SJSA1 (cell line): ENCODE results near the gene TEDC2. TPM values are rescaled to one million over a fixed set of nuclear protein-coding genes. Genes with fewer than 3 reads are reported as not detected.
A peak's percentile ranks its signal among the peaks of the same experiment; 100 is the strongest.

ENCODE experiments used
- DNase-seq, 2 experiments: peaks; one replicate each; pipeline ENCODE4 v3.0.0-alpha.2; 2015 to 2020; ENCODE audit warnings: low spot score in 2 of 2, low read depth in 1 of 2
- H3K27ac ChIP-seq: fragments of 250-450 bp; sonication (Bioruptor Pico); 2 replicates; pipeline ENCODE4 v1.5.1; 2020; ENCODE audit warnings: mild to moderate bottlenecking, moderate library complexity
- H3K27me3 ChIP-seq: fragments of 250-450 bp; sonication (Bioruptor Pico); replicated peaks from 2 replicates; pipeline ENCODE4 v1.5.1; 2020; ENCODE audit warnings: mild to moderate bottlenecking, moderate library complexity
- H3K36me3 ChIP-seq: fragments of 250-450 bp; sonication (Bioruptor Pico); 2 replicates; pipeline ENCODE4 v1.5.1; 2020; ENCODE audit warnings: mild to moderate bottlenecking
- H3K4me1 ChIP-seq: fragments of 250-450 bp; sonication (Bioruptor Pico); replicated peaks from 2 replicates; pipeline ENCODE4 v1.6.1; 2021; ENCODE audit warnings: mild to moderate bottlenecking
- H3K4me3 ChIP-seq: fragments of 250-450 bp; sonication (Bioruptor Pico); 2 replicates; pipeline ENCODE4 v1.5.1; 2020; ENCODE audit warnings: mild to moderate bottlenecking
- H3K9me3 ChIP-seq: fragments of 250-450 bp; sonication (Bioruptor Pico); replicated peaks from 2 replicates; pipeline ENCODE4 v1.5.1; 2020; ENCODE audit warnings: mild to moderate bottlenecking
- total RNA-seq: library from RNA; depleted of rRNA; stranded (reverse); fragments of >200 nt; shearing (Covaris generic); gene quantifications from 2 replicates; pipeline ENCODE4 v1.2.3, GENCODE V29; 2014

Gene TEDC2
- total RNA-seq, 1 experiment from 2014 or later: 36.3 TPM

- H3K36me3 ChIP-seq: peaks cover 23% of the 10 kb centered on the region
- H3K27ac ChIP-seq: peak overlapping the region; percentile 66
- DNase-seq: no peak
- 0 out of 2 replicates have a peak, but pooled peaks cover 3% of the 10 kb centered on the region for H3K27me3 ChIP-seq
- no peak overlapping the region; the same call in 1 of the 2 replicates for H3K4me3 ChIP-seq
- no peaks in the 10 kb centered on the region for H3K9me3 ChIP-seq
- H3K4me1 ChIP-seq: peaks cover 56% of the 10 kb centered on the region
Observed at GRCh38 chr16:2466667-2467527, 7.0 kb downstream of the TEDC2 start.

GRCh38 chr16:2467528-2468232 is 7.8 kb downstream of the TEDC2 start:
- peak; percentile 58 to 89 for DNase-seq
- H3K36me3 ChIP-seq: peaks cover 15% of the 10 kb centered on the region
- H3K4me3 ChIP-seq: peak overlapping the region; percentile 41
- peaks cover 60% of the 10 kb centered on the region for H3K4me1 ChIP-seq
- H3K9me3 ChIP-seq: no peaks in the 10 kb centered on the region
- H3K27ac ChIP-seq: peak overlapping the region; percentile 66
- 0 out of 2 replicates have a peak, but pooled peaks cover 3% of the 10 kb centered on the region for H3K27me3 ChIP-seq

- H3K36me3 ChIP-seq: peaks cover 13% of the 10 kb centered on the region; the same call in 1 of the 2 replicates
- H3K4me1 ChIP-seq: peaks cover 57% of the 10 kb centered on the region
- H3K9me3 ChIP-seq: no peaks in the 10 kb centered on the region
- peak overlapping the region; percentile 41 for H3K4me3 ChIP-seq
- peak in 1 of 2 experiments; percentile 47 for DNase-seq
- H3K27ac ChIP-seq: peak overlapping the region; percentile 60
- 0 out of 2 replicates have a peak, but pooled peaks cover 3% of the 10 kb centered on the region for H3K27me3 ChIP-seq
Observed at GRCh38 chr16:2468233-2468724, 8.4 kb downstream of the TEDC2 start.

GRCh38 chr16:2468725-2469398 is 9.0 kb downstream of the TEDC2 start:
- Histone ChIP-seq H3K27ac (no peak overlapping the region), H3K9me3 (no peaks in the 10 kb centered on the region), H3K27me3 (0 out of 2 replicates have a peak, but pooled peaks cover 3% of the 10 kb centered on the region), H3K4me1 (peaks cover 60% of the 10 kb centered on the region), H3K4me3 (no peak overlapping the region), H3K36me3 (peaks cover 11% of the 10 kb centered on the region; the same call in 1 of the 2 replicates)
- peak in 1 of 2 experiments; percentile 43 for DNase-seq

GRCh38 chr16:2469399-2470233 is 9.7 kb downstream of the TEDC2 start:
- DNase-seq: no peak
- peaks cover 15% of the 10 kb centered on the region for H3K36me3 ChIP-seq
- H3K4me3 ChIP-seq: no peak overlapping the region
- H3K4me1 ChIP-seq: peaks cover 64% of the 10 kb centered on the region
- H3K27ac ChIP-seq: no peak overlapping the region
- H3K27me3 ChIP-seq: 0 out of 2 replicates have a peak, but pooled peaks cover 3% of the 10 kb centered on the region
- no peaks in the 10 kb centered on the region; the same call in 1 of the 2 replicates for H3K9me3 ChIP-seq

- Histone ChIP-seq H3K27ac (no peak overlapping the region), H3K27me3 (0 out of 2 replicates have a peak, but pooled peaks cover 3% of the 10 kb centered on the region), H3K4me3 (no peak overlapping the region), H3K4me1 (peaks cover 65% of the 10 kb centered on the region), H3K36me3 (peaks cover 17% of the 10 kb centered on the region), H3K9me3 (no peaks in the 10 kb centered on the region; the same call in 1 of the 2 replicates)
- DNase-seq: no peak
Observed at GRCh38 chr16:2470234-2470601, 10.3 kb downstream of the TEDC2 start.

DNA sequence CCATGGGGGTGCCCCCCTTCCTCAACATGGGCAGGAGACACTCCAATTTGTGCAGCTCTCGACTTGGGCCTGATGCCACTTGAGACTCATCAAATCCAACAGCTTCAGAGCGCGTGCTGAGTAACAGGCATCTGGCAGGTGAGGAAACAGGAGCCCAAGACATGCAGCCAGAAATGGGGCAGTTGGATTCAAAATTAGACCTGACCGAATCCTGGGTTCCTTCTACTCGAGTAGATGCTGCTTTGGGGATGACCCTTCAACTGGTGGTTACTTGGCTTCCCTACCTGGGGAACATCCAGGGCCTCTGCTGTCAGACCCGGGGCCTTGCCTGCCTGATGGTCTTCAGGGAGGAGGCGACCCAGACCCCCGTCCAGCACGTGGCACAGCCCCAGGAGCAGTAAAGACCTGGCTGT is 10.7 kb downstream of the TEDC2 start:
- DNase-seq: no peak
- Histone ChIP-seq H3K4me3 (no peak overlapping the region), H3K27ac (no peak overlapping the region)

GRCh38 chr16:2471016-2471652 is 11.2 kb downstream of the TEDC2 start, which contains the start of gene NTN3:
Gene NTN3, plus strand, starts transcription at chr16:2471297. Its CDS starts 405 bp downstream, at chr16:2471702.
- H3K36me3 ChIP-seq: peaks cover 8% of the 10 kb centered on the region
- H3K4me1 ChIP-seq: peaks cover 68% of the 10 kb centered on the region
- no peak for DNase-seq

More for the DNA sequence above, 10.7 kb downstream of the TEDC2 start:
- Histone ChIP-seq H3K4me1 (peaks cover 66% of the 10 kb centered on the region), H3K36me3 (peaks cover 13% of the 10 kb centered on the region), H3K9me3 (no peaks in the 10 kb centered on the region; the same call in 1 of the 2 replicates), H3K27me3 (0 out of 2 replicates have a peak, but pooled peaks cover 3% of the 10 kb centered on the region)

GRCh38 chr16:2471653-2472487 is 12.0 kb downstream of the TEDC2 start:
- H3K4me3 ChIP-seq: peak overlapping the region; percentile 16

More at GRCh38 chr16:2471016-2471652, 11.2 kb downstream of the TEDC2 start, which contains the start of gene NTN3:
- H3K27ac ChIP-seq: no peak within 1 kb of the TSS
- H3K4me3 ChIP-seq: peak within 1 kb of the TSS; percentile 16
- no peaks in the 10 kb centered on the region; the same call in 1 of the 2 replicates for H3K9me3 ChIP-seq
- H3K27me3 ChIP-seq: 0 out of 2 replicates have a peak, but pooled peaks cover 3% of the 10 kb centered on the region

GRCh38 chr16:2472488-2472864 is 12.6 kb downstream of the TEDC2 start:
- Histone ChIP-seq H3K4me1 (peaks cover 62% of the 10 kb centered on the region), H3K27me3 (0 out of 2 replicates have a peak, but pooled peaks cover 3% of the 10 kb centered on the region), H3K27ac (no peak overlapping the region), H3K4me3 (no peak overlapping the region), H3K36me3 (peaks cover 8% of the 10 kb centered on the region), H3K9me3 (no peaks in the 10 kb centered on the region; the same call in 1 of the 2 replicates)
- DNase-seq: no peak

More at GRCh38 chr16:2471653-2472487, 12.0 kb downstream of the TEDC2 start:
- Histone ChIP-seq H3K36me3 (peaks cover 8% of the 10 kb centered on the region), H3K27me3 (0 out of 2 replicates have a peak, but pooled peaks cover 3% of the 10 kb centered on the region), H3K27ac (no peak overlapping the region), H3K9me3 (no peaks in the 10 kb centered on the region; the same call in 1 of the 2 replicates), H3K4me1 (peaks cover 68% of the 10 kb centered on the region)
- DNase-seq: no peak

DNA sequence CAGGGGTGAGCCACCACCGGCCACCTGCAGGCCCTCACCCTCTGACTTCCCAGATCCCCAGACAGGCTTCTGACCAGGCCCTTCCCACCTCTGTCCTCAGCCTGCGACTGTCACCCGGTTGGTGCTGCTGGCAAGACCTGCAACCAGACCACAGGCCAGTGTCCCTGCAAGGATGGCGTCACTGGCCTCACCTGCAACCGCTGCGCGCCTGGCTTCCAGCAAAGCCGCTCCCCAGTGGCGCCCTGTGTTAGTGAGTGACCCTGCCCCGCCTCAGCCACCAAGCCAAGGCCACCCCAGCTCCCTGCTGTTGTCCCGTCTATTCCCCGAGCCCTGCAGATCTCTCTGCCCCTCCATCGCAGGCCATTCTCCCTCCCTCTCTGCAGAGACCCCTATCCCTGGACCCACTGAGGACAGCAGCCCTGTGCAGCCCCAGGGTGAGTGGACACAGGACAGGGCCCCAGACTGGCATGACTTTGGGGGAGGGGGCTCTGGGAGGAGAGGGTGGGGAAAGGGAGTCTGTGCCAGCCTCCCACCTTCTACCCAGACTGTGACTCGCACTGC is 13.1 kb downstream of the TEDC2 start:
- no peak overlapping the region for H3K4me3 ChIP-seq

More for the DNA sequence above, 13.1 kb downstream of the TEDC2 start:
- no peak for DNase-seq
- no peaks in the 10 kb centered on the region; the same call in 1 of the 2 replicates for H3K9me3 ChIP-seq
- H3K36me3 ChIP-seq: peaks cover 8% of the 10 kb centered on the region
- no peak overlapping the region for H3K27ac ChIP-seq
- 0 out of 2 replicates have a peak, but pooled peaks cover 3% of the 10 kb centered on the region for H3K27me3 ChIP-seq
- peaks cover 57% of the 10 kb centered on the region for H3K4me1 ChIP-seq
